SK-N-SH treated with all-trans-retinoic acid at 6 μM for 48 hours (cell line): ENCODE data around the gene C6orf15.

Source experiments
- GLIS3 ChIP-seq: fragments of 250-450 bp; sonication (Bioruptor Pico); IDR thresholded peaks from 2 replicates; pipeline ENCODE4 v1.5.0; 2020; ENCODE audit warnings: mild to moderate bottlenecking, moderate library complexity
- RARB ChIP-seq: fragments of 250-450 bp; sonication (Bioruptor Pico); IDR thresholded peaks from 2 replicates; pipeline ENCODE4 v1.8.0; 2021; ENCODE audit warnings: mild to moderate bottlenecking, moderate library complexity
- ZFP30 ChIP-seq: fragments of 450-650 bp; formaldehyde crosslinking; IDR thresholded peaks from 2 replicates; pipeline ENCODE4 v1.5.0; 2022; ENCODE audit warnings: mild to moderate bottlenecking, moderate library complexity
- ZNF565 ChIP-seq: fragments of 450-650 bp; formaldehyde crosslinking; conservative IDR thresholded peaks from 2 replicates; pipeline ENCODE4 v1.5.0; 2020; ENCODE audit warnings: low read depth, mild to moderate bottlenecking, moderate library complexity

- TF ChIP-seq ZNF565 (CRISPR knock-in tag): no peak
- TF ChIP-seq ZFP30 (CRISPR knock-in tag): no peak
- TF ChIP-seq RARB (CRISPR knock-in tag): no peak
- no peak for TF ChIP-seq GLIS3
These were observed 35.8 kb downstream of the C6orf15 start for GRCh38 chr6:31076611-31077010.
